Mammary epithelial cell (primary cell): ENCODE measurements around the gene SMYD2.

Experiments used
- CTCF ChIP-seq, 2 donors: IDR thresholded peaks in 1 of 2; conservative IDR thresholded peaks in 1 of 2; 2 replicates each; pipeline ENCODE4 v1.5.1; 2011 to 2012; ENCODE audit warnings: inconsistent platforms in 2 of 2, low read length in 2 of 2, mild to moderate bottlenecking in 2 of 2, control low read depth in 1 of 2, low read depth in 1 of 2; ENCODE audit not compliant: insufficient read depth in 1 of 2; ENCODE audit errors: extremely low read depth in 1 of 2
- EZH2 ChIP-seq: IDR thresholded peaks from 2 replicates; pipeline ENCODE4 v1.6.1; 2012; ENCODE audit warnings: low read length, inconsistent platforms, borderline replicate concordance

- TF ChIP-seq CTCF (conservative IDR thresholded peaks at IDR 0.05 in 1 of 2, IDR thresholded peaks at IDR 0.05 in 1 of 2; ENCODE audit: extremely low read depth in 1 of 2, insufficient read depth in 1 of 2, low read depth in 1 of 2, low read length in 2 of 2) (no peak), EZH2 (no peak)
Measured at GRCh38 chr1:214318956-214319736, 38.2 kb downstream of the SMYD2 start.
